Mesothelial cell of epicardium (in vitro differentiated cells): ENCODE data around the gene ZNF528. TPM values are rescaled to one million over a fixed set of nuclear protein-coding genes. Genes with fewer than 3 reads are reported as not detected.

Experiments used
- DNase-seq, 2 experiments: peaks; one replicate each; pipeline ENCODE4 v3.0.0; 2021; ENCODE audit warnings: low spot score in 2 of 2; ENCODE audit not compliant: unreplicated experiment in 2 of 2
- H3K27ac Mint-ChIP-seq: 2 replicates; pipeline ENCODE4 v1.8.0; 2021; ENCODE audit warnings: mixed read lengths
- H3K27me3 Mint-ChIP-seq: 2 replicates; pipeline ENCODE4 v1.8.0; 2021; ENCODE audit warnings: low read depth, mixed read lengths
- H3K36me3 Mint-ChIP-seq: 2 replicates; pipeline ENCODE4 v1.8.0; 2021; ENCODE audit warnings: mixed read lengths
- H3K4me1 Mint-ChIP-seq: 2 replicates; pipeline ENCODE4 v1.8.0; 2021; ENCODE audit warnings: mixed read lengths
- H3K4me3 Mint-ChIP-seq: 2 replicates; pipeline ENCODE4 v1.8.0; 2021; ENCODE audit warnings: mild to moderate bottlenecking, moderate library complexity, mixed read lengths
- H3K9me3 Mint-ChIP-seq: 2 replicates; pipeline ENCODE4 v1.8.0; 2021; ENCODE audit warnings: mixed read lengths
- CTCF ChIP-seq: fragments of 200-600 bp; sonication (generic); IDR thresholded peaks from one replicate; pipeline ENCODE4 v1.5.0; 2021; ENCODE audit warnings: antibody characterized with exemption; ENCODE audit not compliant: unreplicated experiment
- total RNA-seq: library from RNA; stranded (reverse); gene quantifications from 3 replicates; pipeline ENCODE4 v1.2.1, GENCODE V29; 2021

The ZNF528 gene
- total RNA-seq, 1 donor from 2014 or later: 11.8 TPM

- Mint-ChIP-seq H3K27me3 (no peaks in the 10 kb centered on the region), H3K9me3 (peaks cover 52% of the 10 kb centered on the region), H3K27ac (no peak overlapping the region), H3K4me3 (no peak overlapping the region), H3K4me1 (no peaks in the 10 kb centered on the region), H3K36me3 (peaks cover 27% of the 10 kb centered on the region)
- TF ChIP-seq CTCF: no peak
- DNase-seq: no peak
These were observed 6.5 kb upstream of the ZNF528 start for GRCh38 chr19:52391135-52391534.

GRCh38 chr19:52398081-52398441, 412 bp downstream of the ZNF528 start:
- DNase-seq: no peak
- Mint-ChIP-seq H3K4me1 (no peaks in the 10 kb centered on the region), H3K4me3 (no peak overlapping the region), H3K9me3 (peaks cover 58% of the 10 kb centered on the region), H3K27ac (no peak overlapping the region), H3K36me3 (peaks cover 17% of the 10 kb centered on the region), H3K27me3 (no peaks in the 10 kb centered on the region)
- TF ChIP-seq CTCF: no peak

GRCh38 chr19:52410276-52410675, 12.6 kb downstream of the ZNF528 start:
- H3K27me3 Mint-ChIP-seq: no peaks in the 10 kb centered on the region
- peaks cover 30% of the 10 kb centered on the region for H3K36me3 Mint-ChIP-seq
- no peak for TF ChIP-seq CTCF
- H3K27ac Mint-ChIP-seq: no peak overlapping the region
- no peak for DNase-seq
- no peaks in the 10 kb centered on the region for H3K4me1 Mint-ChIP-seq
- peaks cover 72% of the 10 kb centered on the region for H3K9me3 Mint-ChIP-seq
- no peak overlapping the region for H3K4me3 Mint-ChIP-seq

GRCh38 chr19:52415711-52416110, 18.1 kb downstream of the ZNF528 start:
- no peaks in the 10 kb centered on the region for H3K4me1 Mint-ChIP-seq
- no peak overlapping the region for H3K27ac Mint-ChIP-seq
- no peak overlapping the region for H3K4me3 Mint-ChIP-seq
- H3K9me3 Mint-ChIP-seq: peaks cover 80% of the 10 kb centered on the region
- no peak for TF ChIP-seq CTCF
- H3K27me3 Mint-ChIP-seq: no peaks in the 10 kb centered on the region
- H3K36me3 Mint-ChIP-seq: peaks cover 2% of the 10 kb centered on the region
- no peak for DNase-seq

- Mint-ChIP-seq H3K27me3 (no peaks in the 10 kb centered on the region), H3K9me3 (peaks cover 36% of the 10 kb centered on the region), H3K36me3 (peaks cover 2% of the 10 kb centered on the region), H3K4me1 (no peaks in the 10 kb centered on the region), H3K4me3 (no peak within 1 kb of the TSS), H3K27ac (no peak within 1 kb of the TSS)
- no peak for TF ChIP-seq CTCF
- DNase-seq: no peak
These were observed 31.3 kb downstream of the ZNF528 start, which contains the start of gene ZNF534 for GRCh38 chr19:52428937-52429336. Gene ZNF534 (plus strand): TSS chr19:52429148. CDS start chr19:52431475, 2,327 bp downstream.

- no peak for TF ChIP-seq CTCF
- Mint-ChIP-seq H3K36me3 (peaks cover 4% of the 10 kb centered on the region), H3K4me1 (no peaks in the 10 kb centered on the region), H3K27ac (no peak overlapping the region), H3K27me3 (no peaks in the 10 kb centered on the region), H3K4me3 (no peak overlapping the region), H3K9me3 (peaks cover 66% of the 10 kb centered on the region)
- no peak for DNase-seq
These were observed 44.5 kb downstream of the ZNF528 start for GRCh38 chr19:52442179-52442578.
